Measurements from ENCODE around the gene DPP10.

The DPP10 gene

DNA sequence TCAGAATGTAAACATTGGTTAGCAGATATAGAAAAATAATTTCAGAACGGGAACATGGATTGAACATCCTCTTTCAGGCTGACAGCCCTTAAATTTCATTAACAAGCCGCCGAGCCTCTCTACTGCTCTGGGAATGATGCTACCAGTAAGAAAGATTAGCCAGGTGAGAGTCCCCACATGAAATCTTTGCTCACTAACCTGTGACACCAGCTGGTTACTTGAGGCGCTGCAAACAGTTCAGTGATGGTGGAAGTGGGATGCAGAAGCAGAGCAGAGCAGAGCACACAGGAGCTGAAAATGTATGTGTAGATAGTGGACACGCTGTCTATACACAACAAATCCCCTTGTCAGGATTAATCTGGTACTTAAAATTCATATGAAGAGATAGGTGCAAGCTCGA, 721.1 kb downstream of the DPP10 start:
- no peak for DNase-seq

DNA sequence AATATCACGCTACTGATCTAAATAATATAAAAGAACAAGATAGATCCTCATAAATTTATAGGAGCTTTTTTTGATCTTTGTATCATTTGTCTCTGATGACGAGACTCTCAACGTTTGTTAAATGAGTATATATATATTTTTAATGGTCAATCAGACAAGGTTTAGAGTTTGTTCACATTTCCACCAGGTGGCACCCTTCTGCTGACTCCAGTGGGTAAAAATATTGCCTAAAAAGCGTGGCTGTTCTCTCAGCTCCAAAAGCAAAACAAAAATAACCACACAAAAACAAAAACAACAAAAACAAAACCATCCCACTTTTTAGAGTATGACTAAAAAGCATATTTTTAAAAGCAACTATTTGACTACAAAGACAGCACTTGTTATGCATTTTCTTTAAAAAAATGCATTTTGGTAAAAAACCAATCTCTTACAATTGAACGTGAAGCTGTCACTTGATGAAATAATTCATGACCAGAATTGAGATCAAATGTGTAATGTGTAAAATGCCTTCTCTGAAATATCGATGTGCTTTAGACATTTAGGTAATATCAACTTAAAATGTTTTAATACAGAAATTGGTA, 723.2 kb downstream of the DPP10 start:
- no peak for DNase-seq

DNA sequence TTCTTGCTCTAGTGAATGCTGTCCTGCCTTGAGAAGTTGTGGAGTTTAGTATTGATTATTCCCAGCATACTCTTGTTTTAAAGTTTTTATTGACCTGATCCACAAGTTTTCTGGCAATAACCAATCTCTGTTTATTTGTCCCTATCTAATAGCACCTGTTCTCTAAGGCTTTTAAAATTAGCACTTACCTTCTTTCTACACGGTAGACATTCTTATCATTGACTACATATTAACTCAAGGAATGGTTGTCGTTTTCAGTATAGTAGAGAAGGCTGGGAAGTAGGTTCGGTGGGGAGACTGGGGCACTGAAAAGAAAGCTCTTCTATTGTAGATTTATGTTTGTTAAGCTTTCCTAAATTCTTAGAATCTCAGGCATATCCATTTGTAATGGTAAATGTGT, 726.0 kb downstream of the DPP10 start:
- no peak for DNase-seq

DNA sequence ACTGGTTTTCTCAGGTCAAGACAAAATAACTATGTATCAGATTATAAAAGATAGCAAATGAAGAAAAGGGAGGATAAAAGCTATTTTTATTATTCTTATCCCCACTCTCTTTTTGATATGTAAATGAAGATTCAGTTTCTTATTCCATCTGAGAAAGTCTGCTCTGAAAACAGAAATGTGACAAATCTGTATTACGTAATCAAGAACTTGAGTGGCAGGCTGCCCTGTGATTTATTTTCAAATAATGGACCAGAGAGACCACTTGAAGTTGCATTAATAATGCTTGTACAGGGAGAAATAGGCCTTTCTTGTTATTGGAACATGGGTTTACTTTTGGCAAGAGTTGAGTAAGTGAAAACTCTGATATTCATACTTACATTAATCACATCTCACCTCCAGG, 727.4 kb downstream of the DPP10 start:
- no peak for DNase-seq

DNA sequence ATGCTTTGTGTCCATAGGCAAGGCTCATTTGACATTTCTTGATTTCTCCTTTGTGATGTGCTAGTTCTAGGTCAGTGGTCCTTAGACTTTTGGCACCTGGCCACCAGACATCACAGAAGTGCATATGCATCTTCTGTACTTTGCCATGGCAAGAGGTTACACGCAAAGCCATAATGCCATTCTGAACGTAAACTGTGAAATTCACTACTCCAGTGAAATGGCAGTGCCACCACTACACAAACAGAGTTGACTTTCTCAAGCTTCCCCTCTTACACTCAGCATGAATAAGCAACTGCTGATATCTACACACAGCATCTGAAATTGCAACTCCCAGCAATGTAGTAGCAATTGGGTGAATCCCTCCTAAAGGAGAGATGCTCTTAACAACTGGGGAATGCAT, 729.3 kb downstream of the DPP10 start:
- no peak for DNase-seq

DNA sequence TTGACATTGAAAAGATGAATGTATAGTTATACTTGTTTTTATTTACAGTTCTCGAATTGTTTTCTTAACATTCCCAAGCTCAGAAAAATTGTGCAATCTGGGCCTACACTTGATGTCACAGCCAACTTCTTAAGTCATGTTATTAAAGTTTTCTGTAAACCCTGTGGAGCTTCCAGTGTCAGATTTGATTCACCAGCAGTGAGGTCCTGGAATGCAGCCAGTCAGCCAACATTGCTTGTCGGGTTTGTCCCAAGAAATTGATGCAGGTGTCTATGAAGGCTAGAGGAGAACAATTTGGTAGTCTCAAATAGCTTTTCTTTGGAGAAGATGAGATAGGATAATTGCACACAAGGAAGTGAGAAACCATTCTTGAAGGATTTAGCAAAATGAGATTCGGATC, 732.2 kb downstream of the DPP10 start:
- DNase-seq: no peak

DNA sequence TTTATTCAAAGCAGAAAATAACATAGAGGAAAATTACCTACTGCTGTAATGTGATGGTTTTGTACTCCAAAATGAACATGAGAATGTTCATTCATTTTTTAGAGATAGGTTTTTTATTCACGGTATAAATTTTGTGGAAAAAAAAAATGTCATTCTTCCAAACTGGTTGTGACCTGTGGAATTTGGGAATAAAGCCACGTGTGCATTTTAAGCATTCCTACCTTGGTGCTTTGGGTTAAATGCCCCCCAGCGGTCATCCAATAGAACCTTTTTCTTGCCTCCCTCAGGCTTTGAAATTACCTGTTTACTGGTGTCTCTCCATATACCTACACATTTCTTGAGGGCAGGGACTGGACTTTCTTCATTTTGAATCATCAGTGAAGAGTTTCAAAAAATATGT, 740.7 kb downstream of the DPP10 start:
- no peak for DNase-seq

DNA sequence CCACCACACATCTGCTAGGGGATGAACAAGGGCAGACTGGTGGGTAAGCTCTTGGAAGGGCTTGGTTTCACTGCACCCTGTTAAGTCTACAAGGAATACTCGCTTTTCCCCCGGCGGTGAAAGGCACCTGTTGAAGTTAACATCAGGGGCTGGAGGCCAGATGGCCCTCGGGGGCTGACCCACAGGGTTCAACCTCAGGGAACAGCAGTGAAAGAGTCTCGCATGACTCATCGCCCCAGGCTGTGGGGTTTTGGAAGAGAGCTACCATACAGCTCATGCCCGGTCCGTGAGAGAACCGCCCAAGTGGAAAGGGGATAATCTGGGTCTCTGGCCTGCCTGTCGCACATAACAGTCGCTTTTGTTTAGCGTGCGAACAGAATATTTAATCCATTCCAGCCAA, 748.0 kb downstream of the DPP10 start:
- DNase-seq: no peak

DNA sequence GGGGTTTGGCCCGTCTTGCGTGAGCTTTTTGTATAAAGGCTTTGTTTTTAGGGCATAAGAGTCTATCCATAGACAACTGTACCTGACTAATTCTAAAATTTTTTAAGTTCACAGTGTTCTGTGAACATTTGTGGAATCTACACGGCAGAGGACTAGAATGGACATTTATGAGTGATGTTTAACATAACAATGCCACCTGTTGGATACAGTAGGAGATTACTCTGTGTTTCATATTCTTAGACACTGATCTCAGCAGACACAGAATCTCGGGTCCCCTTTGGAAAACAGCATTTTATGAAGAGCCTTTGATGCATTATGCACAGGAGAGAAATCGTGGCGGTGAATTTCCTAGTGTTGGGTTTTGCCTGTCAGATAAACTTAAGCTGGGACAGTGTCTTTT, 752.2 kb downstream of the DPP10 start:
- DNase-seq: no peak

DNA sequence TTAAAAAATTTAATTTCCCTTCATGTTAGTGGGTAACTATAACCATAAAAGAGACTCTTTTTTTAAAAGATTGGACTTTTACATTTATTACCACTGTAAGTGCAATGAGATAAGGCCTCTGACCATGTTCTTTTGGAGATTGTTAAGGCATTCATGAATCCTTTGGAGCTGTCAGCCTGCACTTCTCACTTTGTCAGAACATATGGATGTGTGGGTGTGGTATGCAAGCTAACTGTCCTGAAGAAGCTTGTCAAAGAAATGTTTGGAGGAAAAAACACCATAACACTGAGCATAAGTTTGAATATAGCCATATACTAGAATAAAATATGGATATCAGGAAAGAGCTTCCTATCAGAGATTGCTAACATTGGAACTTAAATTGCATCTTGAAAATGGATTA, 754.1 kb downstream of the DPP10 start:
- no peak for DNase-seq

DNA sequence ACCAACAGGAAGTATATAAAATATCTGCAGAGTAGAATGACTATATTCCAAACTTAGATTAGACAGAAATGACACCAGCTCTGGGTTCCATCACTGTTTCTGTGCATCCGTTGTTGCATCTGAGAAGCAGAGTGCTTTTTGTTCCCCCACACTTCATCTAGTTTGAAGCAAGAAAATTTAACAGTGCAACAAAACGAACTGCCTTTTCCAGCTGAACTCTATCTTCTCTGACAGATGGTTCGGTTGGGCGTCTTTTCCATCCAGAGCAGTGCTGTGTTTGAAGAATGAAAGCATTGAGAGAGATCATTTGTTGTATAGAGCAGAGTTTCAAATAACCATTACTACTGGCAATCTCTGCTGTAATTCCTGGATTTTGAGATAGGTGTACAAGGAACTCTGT, 757.5 kb downstream of the DPP10 start:
- no peak for DNase-seq

DNA sequence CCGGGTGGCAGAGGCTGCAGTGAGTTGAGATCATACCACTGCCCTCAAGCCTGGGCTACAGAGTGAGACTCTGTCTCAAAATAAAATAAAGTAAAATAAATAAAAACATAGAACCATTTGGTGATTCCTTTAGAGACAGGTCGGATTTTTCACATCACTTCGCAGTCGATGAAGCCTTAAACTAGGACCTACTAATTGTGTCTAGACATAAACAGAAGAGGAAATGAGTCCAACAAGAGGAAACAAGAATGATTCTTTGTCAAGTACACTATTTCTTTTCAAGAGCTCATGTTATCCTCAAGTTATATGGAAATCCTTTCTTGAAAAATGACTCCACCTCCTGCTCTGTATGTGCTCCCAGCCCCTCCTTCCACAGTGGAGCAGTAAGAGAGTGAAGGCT, 758.9 kb downstream of the DPP10 start:
- no peak for DNase-seq

DNA sequence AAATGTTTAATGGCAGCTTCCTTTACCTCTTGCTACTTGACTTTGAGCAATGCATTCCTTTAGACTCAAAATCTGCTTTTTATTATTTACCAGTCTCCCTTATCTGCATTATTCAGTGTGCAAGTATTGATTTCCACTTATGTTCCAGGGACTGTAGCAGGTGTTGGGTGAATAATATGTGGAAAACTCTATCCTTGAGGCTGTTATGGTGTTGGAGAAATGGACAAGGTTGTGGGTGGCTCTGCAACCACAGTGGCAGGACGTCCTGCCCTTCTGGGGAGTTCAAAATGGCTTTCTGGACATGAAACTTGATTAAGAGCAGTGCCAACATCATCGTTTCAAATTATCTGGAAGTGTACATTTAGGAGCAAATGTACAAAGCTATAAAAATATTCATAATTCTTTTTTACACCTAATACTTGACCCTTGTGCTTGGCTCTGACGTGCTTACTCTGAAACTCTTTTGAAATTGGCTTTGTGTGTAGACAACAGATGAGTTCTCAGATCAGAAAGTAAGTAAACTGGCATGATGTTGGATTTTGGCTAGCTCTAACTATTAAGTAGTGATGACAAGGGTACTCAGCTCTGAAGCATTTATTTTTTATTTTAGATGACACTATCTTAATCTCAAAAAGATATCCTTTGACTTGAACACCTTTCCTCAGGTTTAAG, 766.2 kb downstream of the DPP10 start:
- no peak for DNase-seq

DNA sequence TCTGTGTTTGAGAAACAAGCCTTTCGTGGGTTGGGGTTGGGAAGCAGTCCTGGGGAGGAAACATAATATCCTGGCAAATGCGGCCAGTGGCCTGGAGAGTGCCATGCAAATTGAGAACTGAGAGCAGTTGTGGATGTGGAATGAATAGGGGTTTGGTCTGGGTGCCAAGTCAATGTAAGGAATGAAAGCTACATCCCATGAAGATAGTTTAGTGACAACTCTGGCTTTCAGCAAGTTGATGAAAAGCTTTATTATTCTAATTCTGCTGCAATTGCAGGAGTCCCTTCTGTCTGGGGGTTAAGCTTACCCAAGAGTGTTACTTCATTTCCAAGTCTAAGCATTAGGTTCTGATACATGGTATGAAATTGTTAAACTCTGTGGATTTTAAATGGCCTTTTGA, 771.6 kb downstream of the DPP10 start:
- no peak for DNase-seq

DNA sequence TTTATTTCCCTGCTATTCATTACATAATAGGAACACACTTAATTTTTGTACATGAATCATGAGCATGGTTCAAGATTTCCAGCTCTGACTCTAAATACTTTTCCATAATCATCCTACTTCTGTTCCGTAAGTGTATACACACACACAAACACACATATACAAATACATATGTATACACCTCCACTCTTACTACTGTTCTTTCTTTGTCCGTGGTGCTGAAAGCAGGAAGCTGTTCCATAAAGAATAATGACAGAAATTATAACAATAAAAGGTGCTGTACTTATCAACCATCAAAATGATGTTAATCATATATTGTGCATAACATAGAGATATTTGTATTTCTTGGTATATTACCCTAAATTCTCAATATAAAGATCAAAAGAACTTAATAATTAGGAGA, 776.9 kb downstream of the DPP10 start:
- DNase-seq: no peak

DNA sequence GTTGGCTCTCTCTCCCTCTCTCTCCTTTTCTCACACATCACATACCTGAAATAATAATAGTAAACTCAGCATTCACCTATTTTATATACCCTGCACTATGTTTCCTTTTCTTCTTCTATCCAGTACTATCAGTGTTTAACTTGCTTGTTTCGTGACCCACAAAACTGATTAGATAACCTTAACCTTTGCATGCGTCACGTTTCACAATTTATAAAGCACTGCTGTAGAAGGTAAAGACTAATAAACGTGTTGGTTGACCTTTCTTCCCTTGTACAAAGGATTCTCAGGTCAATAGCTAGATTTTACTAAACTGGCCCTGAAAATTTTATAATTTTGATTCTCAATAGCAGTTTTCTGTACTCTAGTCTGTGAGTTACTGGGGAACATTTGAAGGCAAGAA, 791.7 kb downstream of the DPP10 start:
- DNase-seq: no peak

DNA sequence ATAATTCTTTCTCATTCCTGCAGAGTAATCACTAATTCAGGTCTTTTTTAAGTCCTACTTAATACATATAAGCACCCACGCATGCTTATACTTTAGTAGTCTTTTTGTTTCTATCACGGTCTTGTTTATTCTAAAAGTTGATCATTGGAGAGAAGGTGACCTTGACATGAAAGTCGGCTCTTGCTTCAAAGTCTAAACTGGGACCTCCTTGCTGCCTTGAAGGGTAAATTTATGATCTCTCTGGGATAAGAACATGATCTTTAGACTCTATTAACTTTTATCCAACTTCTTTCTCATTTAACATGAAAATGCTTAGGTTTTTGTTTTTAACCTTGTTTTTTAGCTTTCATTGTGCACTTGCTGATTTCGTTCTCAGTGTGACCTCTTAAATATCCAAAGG, 792.3 kb downstream of the DPP10 start:
- no peak for DNase-seq

DNA sequence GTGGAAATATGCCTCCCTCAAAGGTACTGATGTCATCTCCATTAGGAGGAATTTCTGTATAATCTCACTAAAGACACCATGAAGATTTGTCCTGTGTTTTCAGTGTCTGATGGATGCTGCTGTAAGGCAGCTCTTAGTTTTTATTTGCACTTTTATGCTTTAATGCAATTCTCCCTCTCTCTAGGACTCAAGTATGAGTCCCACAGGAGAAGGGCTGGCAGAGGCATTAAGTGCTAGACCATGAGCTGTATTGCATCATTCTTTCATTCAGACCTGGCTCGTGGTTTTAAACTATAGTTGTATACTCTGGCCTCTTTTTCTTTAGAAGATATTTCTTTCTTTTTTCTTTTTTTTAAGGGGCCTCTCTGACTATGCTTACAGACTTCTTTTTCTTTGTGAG, 805.6 kb downstream of the DPP10 start:
- no peak for DNase-seq

DNA sequence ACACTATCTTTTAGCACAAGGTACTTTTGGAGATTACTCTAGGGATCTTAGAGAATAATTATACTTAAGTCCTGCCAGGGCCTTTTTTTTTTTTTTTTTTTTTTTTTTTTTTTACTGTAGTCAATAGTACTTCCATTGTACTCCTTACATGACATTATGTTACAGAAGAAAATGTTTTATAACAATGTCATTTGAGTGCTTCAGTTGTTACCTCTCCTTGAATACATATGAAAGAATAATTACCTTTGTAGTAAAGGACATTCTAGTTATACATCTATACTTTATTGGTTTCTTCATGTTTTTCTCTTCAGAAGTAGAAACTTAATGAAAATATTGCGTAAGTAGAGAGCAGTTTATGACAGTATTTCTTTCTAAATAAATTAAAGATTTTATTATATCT, 834.9 kb downstream of the DPP10 start:
- DNase-seq: no peak

DNA sequence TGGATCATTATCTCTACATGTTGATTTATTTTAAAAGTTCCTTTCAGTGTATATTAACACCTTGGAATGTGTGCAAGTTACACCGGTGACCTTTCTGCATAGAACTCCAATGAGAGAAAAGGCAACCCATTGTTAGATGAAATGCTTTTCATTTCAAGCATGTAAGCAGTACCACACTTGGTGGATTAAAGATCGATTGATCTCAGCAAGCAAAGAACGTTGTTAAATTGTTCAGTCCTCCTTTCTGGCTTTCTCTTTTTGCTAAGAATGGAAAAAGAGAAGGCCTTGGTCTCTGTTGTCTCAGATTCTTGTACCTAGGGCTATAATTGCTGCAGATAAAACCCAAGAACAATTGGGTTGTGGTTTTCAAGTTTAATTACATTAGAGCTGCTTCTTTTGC, 843.0 kb downstream of the DPP10 start:
- DNase-seq: no peak

DNA sequence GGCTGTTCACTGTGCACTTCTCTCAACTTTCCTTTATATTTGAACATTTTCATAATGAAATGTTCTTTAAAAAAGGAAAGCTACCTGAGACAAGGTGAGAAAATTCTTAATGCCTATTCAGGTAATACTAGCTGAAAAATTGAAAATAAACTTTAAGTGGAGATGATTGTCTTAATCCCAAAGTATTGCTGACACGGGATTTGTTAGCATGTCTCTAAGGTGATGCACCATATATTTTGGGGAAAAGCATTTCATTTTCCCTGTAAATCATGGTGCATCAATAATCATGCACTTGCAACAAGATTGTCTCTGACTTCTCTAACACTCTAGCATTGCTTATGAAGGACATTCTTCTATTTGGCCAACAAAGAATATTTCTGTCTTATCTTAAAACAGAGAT, 848.0 kb downstream of the DPP10 start:
- DNase-seq: no peak

DNA sequence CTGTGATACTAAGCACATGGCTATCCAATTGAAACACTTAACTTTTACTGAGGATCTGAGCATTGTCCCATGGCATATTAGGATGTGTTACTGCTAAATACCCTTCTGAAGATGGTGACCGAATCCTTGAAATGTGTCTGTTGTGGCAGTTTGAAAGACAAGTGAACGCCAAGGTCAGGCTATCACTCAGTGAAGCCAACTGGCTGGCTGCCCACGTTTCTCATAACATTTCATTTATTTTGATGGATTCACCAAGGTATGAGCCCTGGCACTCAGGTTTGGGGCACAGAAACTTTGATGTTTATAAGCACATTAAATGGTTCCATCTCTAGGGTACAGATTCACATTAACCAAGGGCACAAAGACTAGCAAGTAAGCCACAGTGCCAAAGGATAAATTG, 850.3 kb downstream of the DPP10 start:
- no peak for DNase-seq

DNA sequence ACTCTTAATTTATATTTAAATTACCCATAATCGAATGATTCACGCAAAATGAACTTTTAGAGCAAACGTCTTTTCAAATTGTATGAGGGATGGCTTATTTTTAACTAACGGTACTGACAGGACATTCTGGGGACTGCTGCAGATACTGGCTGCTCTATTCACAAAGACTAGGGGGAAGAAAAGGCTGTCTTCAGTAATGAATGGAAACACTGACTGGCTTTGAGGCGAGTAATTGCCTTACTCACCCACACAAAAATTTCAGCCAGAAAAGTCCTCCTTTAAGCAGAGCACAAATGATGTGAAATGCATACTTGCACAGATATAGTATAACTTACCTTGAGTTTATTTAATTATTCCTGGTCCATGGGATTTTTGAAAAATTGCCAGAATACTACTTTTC, 852.6 kb downstream of the DPP10 start:
- no peak for DNase-seq

DNA sequence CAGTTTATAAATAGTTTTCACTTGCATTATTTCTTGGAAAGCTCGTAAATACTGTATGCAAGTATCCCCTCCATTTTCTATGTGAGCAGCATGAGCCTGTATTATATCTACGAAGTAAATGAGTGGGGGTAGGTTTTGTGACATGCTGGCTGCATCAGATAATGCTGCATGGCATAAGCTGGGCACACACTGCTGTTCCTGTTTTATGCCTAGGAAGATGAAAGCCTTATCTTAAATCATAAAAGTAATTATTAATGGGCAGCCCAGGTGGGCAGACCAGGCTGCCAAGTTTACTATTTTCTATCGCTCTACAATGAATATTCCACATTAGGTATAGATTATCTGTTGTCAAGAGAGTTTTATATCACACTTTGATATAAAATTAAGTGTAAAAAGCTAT, 854.6 kb downstream of the DPP10 start:
- no peak for DNase-seq

DNA sequence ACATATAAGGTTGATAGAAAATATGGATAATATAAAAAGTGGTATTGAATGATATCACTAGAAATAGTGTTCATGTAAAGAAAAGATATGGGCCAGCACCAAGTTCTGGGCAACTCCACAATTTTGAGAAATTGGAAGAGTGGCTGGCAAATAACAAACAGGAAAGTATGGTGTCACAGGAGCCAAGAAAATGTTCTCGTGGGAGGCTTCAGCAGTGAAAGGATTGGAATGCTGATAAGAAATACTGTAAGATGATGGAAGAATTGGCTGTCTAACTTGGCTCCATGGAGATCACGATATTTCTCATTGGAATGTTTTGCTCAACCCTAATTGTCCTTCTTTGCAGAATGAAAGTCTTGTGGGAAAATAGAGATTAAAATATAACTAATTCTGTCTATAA, 856.8 kb downstream of the DPP10 start:
- DNase-seq: no peak

DNA sequence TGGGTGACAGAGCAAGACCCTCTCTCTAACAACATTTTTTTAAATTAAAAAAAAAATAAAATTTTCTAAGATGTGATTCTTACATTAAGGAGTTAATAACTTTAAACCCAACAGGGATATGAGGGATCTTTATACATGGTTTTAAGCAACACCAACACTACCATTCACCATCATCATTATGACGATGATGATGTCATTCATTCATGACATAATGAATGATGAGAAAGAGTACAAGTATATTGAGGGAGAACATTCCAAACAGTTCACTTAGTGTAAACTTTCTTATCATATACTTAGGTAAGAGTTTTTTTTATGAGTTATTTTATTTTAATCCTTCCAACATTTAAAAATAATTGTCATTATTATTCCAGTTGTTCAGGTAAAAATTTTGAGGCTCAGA, 863.3 kb downstream of the DPP10 start:
- no peak for DNase-seq
